HG03159 (cell line): Measurements from ENCODE around the gene TRAF3IP3.

Source experiments
- ATAC-seq: cut with Tn5 transposase; IDR thresholded peaks from one replicate; pipeline ENCODE4 v1.9.1; 2021; ENCODE audit warnings: mild to moderate bottlenecking, moderate library complexity; ENCODE audit not compliant: unreplicated experiment

Gene TRAF3IP3

GRCh38 chr1:209823143-209824041, 67.5 kb downstream of the TRAF3IP3 start:
- ATAC-seq: peak; percentile 36

GRCh38 chr1:209825591-209826434, 70.0 kb downstream of the TRAF3IP3 start:
- ATAC-seq: no peak

- ATAC-seq: peak; percentile 89
Measured at GRCh38 chr1:209827384-209828262, 71.8 kb downstream of the TRAF3IP3 start, which contains the start of gene UTP25. Gene UTP25 (plus strand): TSS chr1:209827972. CDS start chr1:209828064, 92 bp downstream.

GRCh38 chr1:209829716-209830115, 73.9 kb downstream of the TRAF3IP3 start:
- ATAC-seq: no peak

DNA sequence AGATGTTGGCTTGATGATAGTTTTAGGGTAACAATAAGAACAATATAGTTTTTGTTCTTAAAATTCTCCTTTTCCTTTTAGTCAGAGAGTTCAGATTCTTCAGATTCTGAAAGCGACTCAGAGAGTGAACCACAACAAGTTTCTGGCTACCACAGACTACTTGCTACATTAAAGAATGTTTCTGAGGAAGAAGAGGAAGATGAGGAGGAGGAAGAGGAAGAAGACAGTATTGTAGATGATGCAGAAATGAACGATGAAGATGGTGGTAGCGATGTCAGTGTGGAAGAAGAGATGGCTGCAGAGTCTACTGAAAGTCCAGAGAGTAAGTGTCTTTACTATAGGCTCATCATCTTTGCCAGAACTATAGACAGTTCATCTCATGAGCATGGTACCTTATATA, 74.9 kb downstream of the TRAF3IP3 start:
- ATAC-seq: no peak

GRCh38 chr1:209831615-209832014, 75.8 kb downstream of the TRAF3IP3 start:
- ATAC-seq: no peak
